ENCODE measurements around the gene FGD3.
"Not testable (repeated sequence)": the region's sequence is repeated elsewhere in the genome, so short reads cannot be mapped to it uniquely, and the experiment has no call there.

Gene FGD3

GRCh38 chr9:92992549-92992948 is 45.2 kb downstream of the FGD3 start:
- no peak overlapping the region for H3K4me3 ChIP-seq (ENCODE audit: low read depth, low read length)
- no peak for TF ChIP-seq CTCF (IDR thresholded peaks at IDR 0.05; ENCODE audit: insufficient read depth, low read depth, low read length, missing control alignments)
- DNase-seq (ENCODE audit: low read depth), result no peak

DNA sequence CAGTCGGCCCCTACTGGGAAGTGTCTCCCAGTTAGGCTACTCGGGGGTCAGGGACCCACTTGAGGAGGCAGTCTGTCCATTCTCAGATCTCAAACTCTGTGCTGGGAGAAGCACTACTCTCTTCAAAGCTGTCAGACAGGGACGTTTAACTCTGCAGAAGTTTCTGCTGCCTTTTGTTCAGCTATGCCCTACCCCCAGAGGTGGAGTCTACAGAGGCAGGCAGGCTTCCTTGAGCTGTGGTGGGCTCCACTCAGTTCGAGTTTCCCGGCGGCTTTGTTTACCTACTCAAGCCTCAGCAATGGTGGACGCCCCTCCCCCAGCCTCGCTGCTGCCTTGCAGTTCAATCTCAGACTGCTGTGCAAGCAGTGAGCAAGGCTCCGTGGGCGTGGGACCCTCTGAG is 51.5 kb downstream of the FGD3 start:
- not testable (repeated sequence) for DNase-seq (ENCODE audit: low read depth); H3K4me3 ChIP-seq (ENCODE audit: low read depth, low read length)

- H3K4me3 ChIP-seq (ENCODE audit: low read depth, low read length), result no peak overlapping the region
- no peak for TF ChIP-seq CTCF (IDR thresholded peaks at IDR 0.05; ENCODE audit: insufficient read depth, low read depth, low read length, missing control alignments)
- no peak for DNase-seq (ENCODE audit: low read depth)
Observed at GRCh38 chr9:93001031-93001430, 53.7 kb downstream of the FGD3 start.

- no peak for TF ChIP-seq CTCF (IDR thresholded peaks at IDR 0.05; ENCODE audit: insufficient read depth, low read depth, low read length, missing control alignments)
- no peak for DNase-seq (ENCODE audit: low read depth)
- no peak overlapping the region for H3K4me3 ChIP-seq (ENCODE audit: low read depth, low read length)
Observed at GRCh38 chr9:93002700-93003099, 55.4 kb downstream of the FGD3 start.

- peak; percentile 73 for DNase-seq (ENCODE audit: low read depth)
- TF ChIP-seq CTCF (IDR thresholded peaks at IDR 0.05; ENCODE audit: insufficient read depth, low read depth, low read length, missing control alignments), result peak; percentile 68
- no peak overlapping the region for H3K4me3 ChIP-seq (ENCODE audit: low read depth, low read length)
Observed at GRCh38 chr9:93003552-93004407, 56.5 kb downstream of the FGD3 start.

DNA sequence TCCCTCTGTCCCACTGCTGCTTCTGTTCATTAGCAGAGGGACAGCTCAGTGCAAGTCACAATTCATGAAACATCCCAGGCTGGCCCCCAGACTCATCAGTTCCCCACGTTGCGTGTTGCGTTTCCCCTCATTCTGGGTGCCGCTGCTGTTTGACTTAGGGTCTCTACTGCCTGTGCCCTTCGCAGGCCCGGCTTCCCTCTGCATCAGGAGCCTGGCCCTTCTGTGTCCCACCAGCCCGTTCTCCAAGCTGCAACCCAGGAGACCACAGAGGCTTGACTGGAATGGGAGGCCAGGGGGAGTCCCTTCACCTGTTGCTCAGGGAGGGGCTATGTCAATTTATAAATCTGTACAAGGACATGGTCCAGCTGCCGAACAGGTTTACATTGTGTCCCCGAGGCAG is 57.2 kb downstream of the FGD3 start:
- H3K4me3 ChIP-seq (ENCODE audit: low read depth, low read length), result no peak overlapping the region
- no peak for DNase-seq (ENCODE audit: low read depth)
- no peak for TF ChIP-seq CTCF (IDR thresholded peaks at IDR 0.05; ENCODE audit: insufficient read depth, low read depth, low read length, missing control alignments)

GRCh38 chr9:93005876-93006275 is 58.6 kb downstream of the FGD3 start:
- no peak for DNase-seq (ENCODE audit: low read depth)
- no peak overlapping the region for H3K4me3 ChIP-seq (ENCODE audit: low read depth, low read length)
- TF ChIP-seq CTCF (IDR thresholded peaks at IDR 0.05; ENCODE audit: insufficient read depth, low read depth, low read length, missing control alignments), result no peak
